ENCODE results near the gene DVL1.
"Not testable (repeated sequence)": the region's sequence is repeated elsewhere in the genome, so short reads cannot be mapped to it uniquely, and the experiment has no call there.

The DVL1 gene

GRCh38 chr1:1349256-1350012 is at the start of gene DVL1:
DVL1 (minus strand) TSS chr1:1349418; CDS start chr1:1349065, 353 bp downstream.
- DNase-seq (ENCODE audit: low read depth, low spot score), result peak; percentile 91

DNA sequence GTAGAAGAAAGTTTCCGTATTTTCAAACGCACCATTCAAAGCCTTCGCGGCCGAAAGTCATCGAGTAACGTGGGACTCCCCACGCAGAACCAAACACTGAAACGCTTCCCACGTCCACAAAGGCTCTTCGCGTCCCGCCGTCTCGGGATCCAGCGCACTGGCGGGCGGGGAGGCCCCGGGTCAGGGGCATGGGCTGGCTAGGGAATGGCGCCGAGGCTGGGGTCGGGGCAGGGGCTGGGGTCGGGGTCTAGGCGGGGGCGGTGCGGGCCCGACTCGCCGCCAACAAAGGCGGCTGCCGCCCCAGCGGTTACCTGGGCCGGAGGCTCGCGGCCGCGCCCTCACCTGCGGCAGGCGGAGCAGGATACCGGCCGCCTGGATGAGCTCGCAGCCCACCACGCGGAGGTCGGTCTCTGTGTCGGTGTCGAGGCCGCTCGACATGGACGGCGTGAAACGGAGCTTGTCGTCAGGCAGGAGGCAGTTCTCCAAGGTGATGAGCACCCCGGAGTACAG is 49.5 kb upstream of the DVL1 start:
- DNase-seq (ENCODE audit: low read depth, low spot score), result no peak

GRCh38 chr1:1397839-1398523 is 48.8 kb upstream of the DVL1 start:
- no peak for DNase-seq (ENCODE audit: low read depth, low spot score)

- DNase-seq (ENCODE audit: low read depth, low spot score), result no peak
These were observed 45.9 kb upstream of the DVL1 start for GRCh38 chr1:1395166-1395565.

DNA sequence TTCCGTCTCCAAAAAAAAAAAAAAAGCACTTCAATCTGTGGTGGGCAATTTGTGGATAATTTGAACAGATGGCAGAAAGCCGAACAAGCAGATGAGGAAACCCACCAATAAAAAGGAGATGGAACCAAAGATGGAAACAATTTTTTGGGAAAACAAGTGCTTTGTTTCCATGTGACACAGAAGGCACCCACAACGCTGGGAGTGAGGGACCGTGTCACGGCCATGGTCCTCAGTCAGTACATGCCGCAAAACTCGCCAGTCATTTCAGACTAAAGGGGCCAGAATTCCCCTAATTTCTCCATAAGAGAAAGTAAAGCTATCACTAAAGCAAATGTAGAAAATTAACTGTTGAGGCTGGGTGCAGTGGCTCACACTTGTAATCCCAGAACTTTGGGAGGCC is 44.9 kb upstream of the DVL1 start:
- no peak for DNase-seq (ENCODE audit: low read depth, low spot score)

DNA sequence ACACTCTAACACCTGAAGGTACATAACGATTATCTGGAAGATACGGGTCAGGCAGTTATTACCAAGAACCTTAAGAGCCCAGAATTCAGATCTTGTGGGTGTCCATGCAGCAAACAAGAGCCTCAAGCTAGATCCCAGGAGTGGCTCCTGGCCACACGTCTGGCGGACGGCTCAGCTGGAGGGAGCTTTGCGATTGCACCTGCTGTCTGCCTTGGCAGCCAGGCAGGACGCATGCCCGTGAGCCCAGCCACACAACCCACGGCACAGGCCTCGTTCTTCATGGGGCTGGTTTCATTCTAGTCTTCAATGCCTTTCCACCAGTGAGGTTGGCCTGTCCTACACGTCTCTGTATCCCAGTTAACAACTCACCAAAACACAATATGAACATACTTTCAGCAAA is 44.2 kb upstream of the DVL1 start:
- DNase-seq (ENCODE audit: low read depth, low spot score), result no peak

DNA sequence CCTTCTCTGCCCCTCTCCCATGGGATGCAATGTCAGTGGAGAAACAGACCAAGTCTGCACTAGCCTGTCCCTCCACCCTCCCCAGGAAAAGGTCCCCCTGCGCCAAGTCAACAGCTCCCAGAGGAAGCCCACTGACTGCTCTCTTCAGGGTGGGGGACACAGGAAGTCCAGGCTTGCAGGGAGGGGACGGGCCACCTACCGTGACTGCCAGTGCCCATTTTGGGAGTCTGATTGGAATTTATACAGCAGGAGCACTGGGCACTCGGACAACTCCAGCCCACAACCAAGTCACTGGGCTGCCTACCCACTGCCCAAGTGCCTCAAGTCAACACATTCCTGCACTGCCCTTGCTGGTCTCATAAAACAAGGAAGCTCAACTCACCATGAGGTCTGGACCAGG is 43.8 kb upstream of the DVL1 start:
- DNase-seq (ENCODE audit: low read depth, low spot score), result no peak

- no peak for DNase-seq (ENCODE audit: low read depth, low spot score)
These were observed 42.0 kb upstream of the DVL1 start for GRCh38 chr1:1391225-1391624.

DNA sequence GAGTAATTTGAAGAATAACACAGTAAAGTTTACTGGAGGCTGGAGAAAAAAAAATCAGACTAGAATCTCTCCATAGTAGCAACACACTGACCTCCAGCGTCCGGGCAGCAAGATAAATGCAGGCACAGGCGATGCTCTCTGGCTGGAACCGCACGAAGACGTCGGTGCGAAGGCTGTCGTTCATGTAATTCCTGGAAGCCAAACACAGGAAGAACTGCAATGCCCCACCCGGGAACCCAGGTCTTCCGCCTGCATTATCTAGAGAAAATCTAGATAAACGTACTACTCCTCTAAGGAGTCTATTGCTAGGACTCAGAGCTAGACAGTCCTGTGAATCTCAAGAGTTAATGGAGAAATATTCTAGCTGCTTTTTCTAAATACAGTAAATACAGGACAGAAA is 41.5 kb upstream of the DVL1 start:
- DNase-seq (ENCODE audit: low read depth, low spot score), result no peak

GRCh38 chr1:1388078-1388472 is 38.9 kb upstream of the DVL1 start:
- no peak for DNase-seq (ENCODE audit: low read depth, low spot score)

GRCh38 chr1:1387098-1388077 is 38.2 kb upstream of the DVL1 start:
- no peak for DNase-seq (ENCODE audit: low read depth, low spot score)

DNA sequence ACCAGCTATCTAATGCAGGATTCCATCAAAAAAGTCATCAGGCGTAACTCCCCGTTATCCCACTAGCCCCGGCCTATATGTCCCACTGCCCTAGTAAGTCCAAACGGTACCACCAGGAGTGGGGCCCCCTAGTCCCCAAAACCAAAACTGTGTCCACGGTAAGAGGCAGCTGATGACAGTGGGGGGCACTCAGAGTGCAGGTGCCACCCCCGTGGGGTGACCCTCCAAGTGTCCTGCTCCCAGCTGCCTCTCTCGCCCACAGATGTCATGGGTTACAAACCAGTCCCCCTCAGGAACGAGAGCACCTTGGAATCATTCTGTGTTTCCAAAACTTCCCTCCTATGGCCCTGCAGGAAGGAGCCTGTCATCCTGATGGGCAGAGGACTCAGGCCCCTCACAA is 36.7 kb upstream of the DVL1 start:
- no peak for DNase-seq (ENCODE audit: low read depth, low spot score)

DNA sequence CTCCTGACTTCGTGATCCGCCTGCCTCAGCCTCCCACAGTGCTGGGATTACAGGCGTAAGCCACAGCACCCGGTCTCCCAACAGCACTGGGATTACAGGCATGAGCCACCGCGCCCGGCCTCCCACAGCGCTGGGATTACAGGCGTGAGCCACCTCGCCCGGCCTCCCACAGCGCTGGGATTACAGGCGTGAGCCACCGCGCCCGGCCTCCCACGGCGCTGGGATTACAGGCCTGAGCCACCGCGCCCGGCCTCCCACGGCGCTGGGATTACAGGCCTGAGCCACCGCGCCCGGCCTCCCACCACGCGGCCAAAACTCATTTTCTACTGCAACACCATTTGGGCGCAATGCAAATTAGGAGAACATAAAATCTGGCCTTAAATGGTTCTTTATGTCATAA is 36.1 kb upstream of the DVL1 start:
- DNase-seq (ENCODE audit: low read depth, low spot score), result not testable (repeated sequence)

DNA sequence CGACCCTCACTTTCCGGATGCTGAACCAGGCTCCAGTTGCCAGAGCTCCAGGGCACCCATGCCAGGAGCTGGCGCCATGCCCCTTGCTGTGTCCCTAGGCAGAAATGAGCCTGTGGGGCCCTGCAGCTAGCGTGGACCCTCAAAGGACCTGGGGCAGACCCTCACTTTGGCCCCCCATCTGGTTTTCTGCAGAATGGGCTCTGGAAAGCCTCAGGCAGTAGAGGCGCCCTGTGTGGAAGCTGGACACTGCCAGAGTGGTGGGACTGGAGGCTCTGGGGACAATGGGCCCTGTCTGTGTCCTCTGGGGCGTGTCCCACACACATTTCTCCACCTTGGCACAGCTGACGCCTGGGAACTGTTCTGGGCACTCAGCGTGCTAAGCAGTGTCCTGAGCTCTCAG is 32.1 kb upstream of the DVL1 start:
- DNase-seq (ENCODE audit: low read depth, low spot score), result no peak

DNA sequence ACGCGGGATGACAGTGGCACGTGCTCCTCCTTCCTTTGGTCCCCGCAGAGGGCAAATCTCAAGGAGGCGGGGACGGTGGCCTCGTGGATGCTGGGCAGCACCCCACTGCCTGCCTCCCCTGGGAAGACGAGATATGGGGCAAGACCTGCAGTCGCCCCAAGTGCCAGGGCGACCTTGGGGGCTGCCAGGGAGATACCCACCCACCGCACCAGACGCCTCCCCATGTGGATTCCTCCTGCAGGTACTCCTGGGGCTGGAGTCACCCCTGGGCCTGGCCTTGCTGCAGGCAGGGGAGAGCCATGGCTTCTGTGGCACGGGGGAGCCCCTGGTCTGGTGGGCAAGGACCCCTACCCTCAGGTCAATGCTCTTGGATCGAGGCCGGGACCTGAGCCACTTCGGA is 31.6 kb upstream of the DVL1 start:
- DNase-seq (ENCODE audit: low read depth, low spot score), result no peak

- no peak for DNase-seq (ENCODE audit: low read depth, low spot score)
These were observed 28.5 kb upstream of the DVL1 start for GRCh38 chr1:1377540-1378205.

GRCh38 chr1:1376551-1377226 is 27.5 kb upstream of the DVL1 start:
- DNase-seq (ENCODE audit: low read depth, low spot score), result no peak

DNA sequence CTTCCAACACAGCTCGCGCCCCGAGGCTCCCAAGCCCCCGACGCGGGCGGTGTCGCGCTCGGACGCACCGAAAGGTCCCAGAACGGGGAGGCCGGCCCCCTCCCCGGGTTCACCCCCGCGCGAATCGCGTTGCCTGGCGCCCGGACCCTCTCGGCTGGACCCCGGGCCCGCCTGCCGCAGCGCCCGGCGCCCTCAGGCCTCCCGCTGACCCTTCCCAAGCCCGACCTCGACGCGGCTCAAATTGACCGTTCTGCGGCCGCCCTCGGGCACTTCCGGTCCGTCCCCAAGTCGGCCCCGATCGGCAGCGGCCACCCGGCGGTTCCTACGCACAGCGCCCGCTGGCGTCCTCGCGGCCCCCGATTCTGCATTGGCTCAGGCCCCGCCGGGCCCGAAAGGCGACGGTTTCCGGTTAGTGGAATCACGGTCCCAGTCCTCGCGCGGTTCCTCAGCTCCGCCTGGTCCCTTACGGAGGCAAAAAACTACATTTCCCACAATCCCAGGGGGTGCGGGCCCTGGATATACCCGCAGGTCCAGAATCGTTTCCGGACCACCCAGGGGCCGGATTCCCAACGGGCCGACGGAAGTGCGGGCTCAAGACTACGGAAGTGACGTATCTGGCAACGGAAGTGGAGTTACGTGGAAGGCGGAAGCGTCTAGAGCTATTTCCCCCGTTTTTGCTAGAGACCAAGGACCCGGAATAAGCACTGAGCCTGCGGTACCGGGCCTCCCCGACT is 25.9 kb upstream of the DVL1 start, which contains the start of gene AURKAIP1:
Gene AURKAIP1 (minus strand): TSS at position 279 of the 734 bp plus-strand sequence. CDS start 451 bp downstream, outside the sequence.
- peak; percentile 100 for DNase-seq (ENCODE audit: low read depth, low spot score)

DNA sequence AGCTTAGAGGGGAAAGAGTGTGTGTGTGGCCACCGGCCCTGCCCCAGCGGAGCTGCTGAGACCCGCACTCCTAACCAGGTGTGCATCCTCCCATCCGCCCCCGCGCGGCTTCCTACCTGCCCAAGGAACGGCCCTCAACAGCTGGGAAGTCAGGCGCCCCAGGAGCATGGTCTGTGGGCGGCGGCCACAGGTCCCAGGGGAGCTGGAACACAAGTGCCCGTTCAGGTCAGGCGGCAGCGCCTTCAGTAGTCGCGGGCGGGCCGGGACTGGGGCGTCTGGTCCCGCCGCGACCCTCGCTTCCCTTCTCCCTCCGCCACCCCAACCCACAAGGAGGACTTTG is 25.3 kb upstream of the DVL1 start:
- no peak for DNase-seq (ENCODE audit: low read depth, low spot score)

Data from astrocyte of the hippocampus (primary cell).